ENCODE measurements around the gene ANKS1A.
"Not testable (repeated sequence)": the region's sequence is repeated elsewhere in the genome, so short reads cannot be mapped to it uniquely, and the experiment has no call there.

ANKS1A gene

GRCh38 chr6:34888514-34888856, 570 bp upstream of the ANKS1A start:
- no peak for TF ChIP-seq CTCF (IDR thresholded peaks at IDR 0.05; ENCODE audit: low read depth, low read length, missing control alignments)
- in situ Hi-C loops (cut with HindIII; ENCODE audit: low pct_ligation_motif_present, low sequenced_read_pairs): no loop called here
- peak overlapping the region; percentile 49 for H3K27ac ChIP-seq
- DNase-seq: no peak
- no peaks in the 10 kb centered on the region for H3K36me3 ChIP-seq (replicated peaks)
- H3K4me3 ChIP-seq (ENCODE audit: low read depth, low read length): peak overlapping the region; percentile 95
- H3K27me3 ChIP-seq (replicated peaks): no peaks in the 10 kb centered on the region

- in situ Hi-C loops (cut with HindIII; ENCODE audit: low pct_ligation_motif_present, low sequenced_read_pairs): no loop called here
- no peak for TF ChIP-seq CTCF (IDR thresholded peaks at IDR 0.05; ENCODE audit: low read depth, low read length, missing control alignments)
- no peak for DNase-seq
- Histone ChIP-seq H3K4me3 (ENCODE audit: low read depth, low read length) (peak overlapping the region; percentile 95), H3K36me3 (replicated peaks) (no peaks in the 10 kb centered on the region), H3K27me3 (replicated peaks) (no peaks in the 10 kb centered on the region), H3K27ac (no peak overlapping the region)
Measured at GRCh38 chr6:34890533-34890925, 1.5 kb downstream of the ANKS1A start.

- Histone ChIP-seq H3K36me3 (replicated peaks) (no peaks in the 10 kb centered on the region), H3K4me3 (ENCODE audit: low read depth, low read length) (no peak overlapping the region), H3K27ac (no peak overlapping the region), H3K27me3 (replicated peaks) (no peaks in the 10 kb centered on the region)
- in situ Hi-C loops (cut with HindIII; ENCODE audit: low pct_ligation_motif_present, low sequenced_read_pairs): no loop called here
- no peak for DNase-seq
- TF ChIP-seq CTCF (IDR thresholded peaks at IDR 0.05; ENCODE audit: low read depth, low read length, missing control alignments): no peak
Measured at GRCh38 chr6:34891296-34891695, 2.2 kb downstream of the ANKS1A start.

GRCh38 chr6:34894693-34895092, 5.6 kb downstream of the ANKS1A start:
- in situ Hi-C loops (cut with HindIII; ENCODE audit: low pct_ligation_motif_present, low sequenced_read_pairs): no loop called here
- Histone ChIP-seq H3K27me3 (replicated peaks) (no peaks in the 10 kb centered on the region), H3K4me3 (ENCODE audit: low read depth, low read length) (no peak overlapping the region), H3K27ac (no peak overlapping the region), H3K36me3 (replicated peaks) (no peaks in the 10 kb centered on the region)
- TF ChIP-seq CTCF (IDR thresholded peaks at IDR 0.05; ENCODE audit: low read depth, low read length, missing control alignments): no peak
- no peak for DNase-seq

GRCh38 chr6:34897130-34897529, 8.1 kb downstream of the ANKS1A start:
- DNase-seq: no peak
- Histone ChIP-seq H3K4me3 (ENCODE audit: low read depth, low read length) (no peak overlapping the region), H3K27me3 (replicated peaks) (no peaks in the 10 kb centered on the region), H3K27ac (no peak overlapping the region), H3K36me3 (replicated peaks) (no peaks in the 10 kb centered on the region)
- in situ Hi-C loops (cut with HindIII; ENCODE audit: low pct_ligation_motif_present, low sequenced_read_pairs): no loop called here
- no peak for TF ChIP-seq CTCF (IDR thresholded peaks at IDR 0.05; ENCODE audit: low read depth, low read length, missing control alignments)

- H3K36me3 ChIP-seq (replicated peaks): no peaks in the 10 kb centered on the region
- no peak for DNase-seq
- in situ Hi-C loops (cut with HindIII; ENCODE audit: low pct_ligation_motif_present, low sequenced_read_pairs): no loop called here
- no peak overlapping the region for H3K4me3 ChIP-seq (ENCODE audit: low read depth, low read length)
- H3K27me3 ChIP-seq (replicated peaks): no peaks in the 10 kb centered on the region
- H3K27ac ChIP-seq: no peak overlapping the region
- no peak for TF ChIP-seq CTCF (IDR thresholded peaks at IDR 0.05; ENCODE audit: low read depth, low read length, missing control alignments)
Measured at GRCh38 chr6:34897716-34898115, 8.7 kb downstream of the ANKS1A start.

GRCh38 chr6:34899748-34900147, 10.7 kb downstream of the ANKS1A start:
- DNase-seq; H3K36me3 ChIP-seq (replicated peaks); H3K27me3 ChIP-seq (replicated peaks); H3K27ac ChIP-seq; in situ Hi-C loops (cut with HindIII; ENCODE audit: low pct_ligation_motif_present, low sequenced_read_pairs); H3K4me3 ChIP-seq (ENCODE audit: low read depth, low read length): not testable (repeated sequence)

Data from brain microvascular endothelial cell (primary cell).